ENCODE results near the gene ZMYND8. TPM values are rescaled to one million over a fixed set of nuclear protein-coding genes. Genes with fewer than 3 reads are reported as not detected.

Gene ZMYND8
- total RNA-seq, 1 experiment from 2014 or later: 50.7 TPM

DNA sequence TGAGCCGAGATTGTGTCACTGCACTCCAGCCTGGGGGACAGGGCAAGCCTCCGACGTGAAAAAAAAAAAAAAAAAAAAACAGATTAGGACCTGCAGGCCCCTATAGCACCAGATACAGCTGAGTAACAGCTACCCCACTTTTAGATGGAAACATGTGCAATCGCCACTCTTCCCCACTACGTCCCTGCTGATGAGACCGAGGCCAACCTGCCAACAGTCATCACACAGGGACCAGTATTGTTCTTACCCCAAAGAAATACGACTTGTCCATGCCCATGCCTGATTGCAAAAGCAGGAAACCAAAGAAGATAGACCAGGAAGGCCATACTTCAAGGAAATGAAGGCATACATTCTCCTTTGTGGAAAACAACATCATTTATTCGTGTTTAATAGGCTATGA, 45.8 kb downstream of the ZMYND8 start:
- no peak overlapping the region for H3K4me3 ChIP-seq (ENCODE audit: low read depth in 2 of 2, low read length in 2 of 2)
- ChIA-PET CTCF (no interaction called here), POLR2A (no interaction called here)
- no TSS peak for BruUV-seq (replicated peaks)
- H3K9me3 ChIP-seq (ENCODE audit: control insufficient read depth, insufficient read depth, low read depth, low read length): no peaks in the 10 kb centered on the region
- DNase-seq (ENCODE audit: low read depth, low spot score) (no peak), ATAC-seq (no peak)
- TF ChIP-seq, protein P1, sequence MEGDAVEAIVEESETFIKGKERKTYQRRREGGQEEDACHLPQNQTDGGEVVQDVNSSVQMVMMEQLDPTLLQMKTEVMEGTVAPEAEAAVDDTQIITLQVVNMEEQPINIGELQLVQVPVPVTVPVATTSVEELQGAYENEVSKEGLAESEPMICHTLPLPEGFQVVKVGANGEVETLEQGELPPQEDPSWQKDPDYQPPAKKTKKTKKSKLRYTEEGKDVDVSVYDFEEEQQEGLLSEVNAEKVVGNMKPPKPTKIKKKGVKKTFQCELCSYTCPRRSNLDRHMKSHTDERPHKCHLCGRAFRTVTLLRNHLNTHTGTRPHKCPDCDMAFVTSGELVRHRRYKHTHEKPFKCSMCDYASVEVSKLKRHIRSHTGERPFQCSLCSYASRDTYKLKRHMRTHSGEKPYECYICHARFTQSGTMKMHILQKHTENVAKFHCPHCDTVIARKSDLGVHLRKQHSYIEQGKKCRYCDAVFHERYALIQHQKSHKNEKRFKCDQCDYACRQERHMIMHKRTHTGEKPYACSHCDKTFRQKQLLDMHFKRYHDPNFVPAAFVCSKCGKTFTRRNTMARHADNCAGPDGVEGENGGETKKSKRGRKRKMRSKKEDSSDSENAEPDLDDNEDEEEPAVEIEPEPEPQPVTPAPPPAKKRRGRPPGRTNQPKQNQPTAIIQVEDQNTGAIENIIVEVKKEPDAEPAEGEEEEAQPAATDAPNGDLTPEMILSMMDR (IDR thresholded peaks at IDR 0.05): no peak
- no peak for TF ChIP-seq REST (IDR thresholded peaks at IDR 0.05; ENCODE audit: insufficient read depth in 1 of 2, low read depth in 2 of 2, low read length in 1 of 2)
- TF ChIP-seq SIN3A (IDR thresholded peaks at IDR 0.05; ENCODE audit: borderline replicate concordance, insufficient read depth, low read depth, low read length): no peak
- no peak for TF ChIP-seq POLR2AphosphoS5 (IDR thresholded peaks at IDR 0.05; ENCODE audit: low read depth, low read length)
- no peak for TF ChIP-seq TCF7L2 (IDR thresholded peaks at IDR 0.05; ENCODE audit: low read depth, low read length)
- intact Hi-C loops (cut with micrococcal nuclease; ENCODE audit: unreplicated experiment): no loop called here
- peak overlapping the region; percentile 77 for H3K27ac ChIP-seq (ENCODE audit: low read length)
- peaks cover 28% of the 10 kb centered on the region for H3K4me1 ChIP-seq (ENCODE audit: control insufficient read depth, insufficient read depth, low read length)
- in situ Hi-C loops (cut with HindIII; ENCODE audit: low pct_unique_long_range_greater_than_20kb, low sequenced_read_pairs): no loop called here
- no peaks in the 10 kb centered on the region for H3K36me3 ChIP-seq (ENCODE audit: control insufficient read depth, insufficient read depth, low read length)
- no peaks in the 10 kb centered on the region for H3K27me3 ChIP-seq (ENCODE audit: control insufficient read depth, insufficient read depth, low read length)

- Histone ChIP-seq H3K4me1 (ENCODE audit: control insufficient read depth, insufficient read depth, low read length) (peaks cover 22% of the 10 kb centered on the region), H3K9me3 (ENCODE audit: control insufficient read depth, insufficient read depth, low read depth, low read length) (no peaks in the 10 kb centered on the region), H3K4me3 (ENCODE audit: low read depth in 2 of 2, low read length in 2 of 2) (no peak overlapping the region), H3K27ac (ENCODE audit: low read length) (peak overlapping the region; percentile 77), H3K36me3 (ENCODE audit: control insufficient read depth, insufficient read depth, low read length) (no peaks in the 10 kb centered on the region), H3K27me3 (ENCODE audit: control insufficient read depth, insufficient read depth, low read length) (no peaks in the 10 kb centered on the region)
- CTCF ChIA-PET: interaction anchor here (0.7 kb wide), 1 partner anchor 861 kb away, joined by 3 read pairs; no protein-coding TSS in a partner anchor
- DNase-seq (ENCODE audit: low read depth, low spot score) (no peak), ATAC-seq (0 out of 2 replicates have a peak, but pooled peaks have one; percentile 6)
- intact Hi-C loops (cut with micrococcal nuclease; ENCODE audit: unreplicated experiment): no loop called here
- POLR2A ChIA-PET: no interaction called here
- in situ Hi-C loops (cut with HindIII; ENCODE audit: low pct_unique_long_range_greater_than_20kb, low sequenced_read_pairs): no loop called here
- no TSS peak for BruUV-seq (replicated peaks)
- TF ChIP-seq POLR2AphosphoS5 (IDR thresholded peaks at IDR 0.05; ENCODE audit: low read depth, low read length): no peak
- no peak for TF ChIP-seq TCF7L2 (IDR thresholded peaks at IDR 0.05; ENCODE audit: low read depth, low read length)
- no peak for TF ChIP-seq SIN3A (IDR thresholded peaks at IDR 0.05; ENCODE audit: borderline replicate concordance, insufficient read depth, low read depth, low read length)
- TF ChIP-seq, protein P1 (IDR thresholded peaks at IDR 0.05): no peak
- no peak for TF ChIP-seq REST (IDR thresholded peaks at IDR 0.05; ENCODE audit: insufficient read depth in 1 of 2, low read depth in 2 of 2, low read length in 1 of 2)
Measured at GRCh38 chr20:47309806-47310426, 46.6 kb downstream of the ZMYND8 start.

Data from Panc1 (cell line).